22Rv1 (cell line): Measurements from ENCODE around the gene GALNT18.

ENCODE experiments used
- CTCF ChIP-seq: fragments of 450-650 bp; IDR thresholded peaks from 2 replicates; pipeline ENCODE4 v1.5.1; 2017; ENCODE audit warnings: mild to moderate bottlenecking
- ZFX ChIP-seq: fragments of 450-650 bp; IDR thresholded peaks from 2 replicates; pipeline ENCODE4 v1.6.1; 2017; ENCODE audit warnings: antibody characterized with exemption, borderline replicate concordance

DNA sequence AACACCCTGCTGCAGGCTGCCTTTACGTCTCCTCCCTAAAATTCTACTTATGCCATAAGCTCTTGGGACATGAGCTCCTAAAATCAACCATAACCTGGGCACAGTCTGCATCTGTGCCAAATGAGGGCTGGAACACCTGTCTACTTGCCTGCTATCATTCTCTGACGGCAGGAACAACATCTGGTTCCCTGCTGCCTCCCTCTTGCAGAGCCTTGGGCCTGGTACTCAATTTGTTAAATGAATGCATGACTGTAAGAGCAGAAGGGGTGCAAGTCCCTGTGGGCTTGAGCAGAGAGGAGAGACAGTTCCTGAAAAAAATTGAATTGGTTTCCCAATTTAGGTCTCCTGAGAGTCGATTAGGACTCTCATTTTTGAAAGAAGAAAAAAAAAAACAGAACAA is 202.1 kb downstream of the GALNT18 start:
- TF ChIP-seq CTCF (no peak), ZFX (no peak)
